ENCODE data around the gene INPP5A.

GRCh38 chr10:132571650-132572544 lies 34.3 kb downstream of the INPP5A start:
- TF ChIP-seq CTCF (IDR thresholded peaks at IDR 0.05; ENCODE audit: insufficient read depth, low read length): no peak
- no peak for TF ChIP-seq SPI1 (IDR thresholded peaks at IDR 0.05; ENCODE audit: borderline replicate concordance, low read depth)
- TF ChIP-seq REST (IDR thresholded peaks at IDR 0.05; ENCODE audit: insufficient replicate concordance, low read depth): no peak
- peak; percentile 89 for TF ChIP-seq POLR2AphosphoS5 (IDR thresholded peaks at IDR 0.05; ENCODE audit: low read depth)
